ENCODE measurements around the gene RAB3A. TPM values are rescaled to one million over a fixed set of nuclear protein-coding genes. Genes with fewer than 3 reads are reported as not detected.

RAB3A gene
- total RNA-seq, 2 donors from 2014 or later: 2.5 to 6.0 TPM

- no peaks in the 10 kb centered on the region for H3K9me3 ChIP-seq
- DNase-seq (ENCODE audit: low spot score): no peak
- peaks cover 6% of the 10 kb centered on the region for H3K4me1 ChIP-seq (replicated peaks)
- TF ChIP-seq POLR2A (IDR thresholded peaks at IDR 0.05): no peak
- TF ChIP-seq, protein P1, sequence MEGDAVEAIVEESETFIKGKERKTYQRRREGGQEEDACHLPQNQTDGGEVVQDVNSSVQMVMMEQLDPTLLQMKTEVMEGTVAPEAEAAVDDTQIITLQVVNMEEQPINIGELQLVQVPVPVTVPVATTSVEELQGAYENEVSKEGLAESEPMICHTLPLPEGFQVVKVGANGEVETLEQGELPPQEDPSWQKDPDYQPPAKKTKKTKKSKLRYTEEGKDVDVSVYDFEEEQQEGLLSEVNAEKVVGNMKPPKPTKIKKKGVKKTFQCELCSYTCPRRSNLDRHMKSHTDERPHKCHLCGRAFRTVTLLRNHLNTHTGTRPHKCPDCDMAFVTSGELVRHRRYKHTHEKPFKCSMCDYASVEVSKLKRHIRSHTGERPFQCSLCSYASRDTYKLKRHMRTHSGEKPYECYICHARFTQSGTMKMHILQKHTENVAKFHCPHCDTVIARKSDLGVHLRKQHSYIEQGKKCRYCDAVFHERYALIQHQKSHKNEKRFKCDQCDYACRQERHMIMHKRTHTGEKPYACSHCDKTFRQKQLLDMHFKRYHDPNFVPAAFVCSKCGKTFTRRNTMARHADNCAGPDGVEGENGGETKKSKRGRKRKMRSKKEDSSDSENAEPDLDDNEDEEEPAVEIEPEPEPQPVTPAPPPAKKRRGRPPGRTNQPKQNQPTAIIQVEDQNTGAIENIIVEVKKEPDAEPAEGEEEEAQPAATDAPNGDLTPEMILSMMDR (IDR thresholded peaks at IDR 0.05): no peak
- no peak for TF ChIP-seq POLR2AphosphoS5 (IDR thresholded peaks at IDR 0.05)
- peaks cover 11% of the 10 kb centered on the region for H3K27me3 ChIP-seq (replicated peaks; ENCODE audit: insufficient read depth)
- no peak overlapping the region for H3K27ac ChIP-seq
- intact Hi-C loops (cut with DNase I): no loop called here
- WGBS: 9% methylated on average over 31 of the region's 33 CpGs
- H3K4me3 ChIP-seq: no peak overlapping the region
- no peaks in the 10 kb centered on the region for H3K36me3 ChIP-seq
Observed at GRCh38 chr19:18220632-18221275, 16.9 kb upstream of the RAB3A start.

DNA sequence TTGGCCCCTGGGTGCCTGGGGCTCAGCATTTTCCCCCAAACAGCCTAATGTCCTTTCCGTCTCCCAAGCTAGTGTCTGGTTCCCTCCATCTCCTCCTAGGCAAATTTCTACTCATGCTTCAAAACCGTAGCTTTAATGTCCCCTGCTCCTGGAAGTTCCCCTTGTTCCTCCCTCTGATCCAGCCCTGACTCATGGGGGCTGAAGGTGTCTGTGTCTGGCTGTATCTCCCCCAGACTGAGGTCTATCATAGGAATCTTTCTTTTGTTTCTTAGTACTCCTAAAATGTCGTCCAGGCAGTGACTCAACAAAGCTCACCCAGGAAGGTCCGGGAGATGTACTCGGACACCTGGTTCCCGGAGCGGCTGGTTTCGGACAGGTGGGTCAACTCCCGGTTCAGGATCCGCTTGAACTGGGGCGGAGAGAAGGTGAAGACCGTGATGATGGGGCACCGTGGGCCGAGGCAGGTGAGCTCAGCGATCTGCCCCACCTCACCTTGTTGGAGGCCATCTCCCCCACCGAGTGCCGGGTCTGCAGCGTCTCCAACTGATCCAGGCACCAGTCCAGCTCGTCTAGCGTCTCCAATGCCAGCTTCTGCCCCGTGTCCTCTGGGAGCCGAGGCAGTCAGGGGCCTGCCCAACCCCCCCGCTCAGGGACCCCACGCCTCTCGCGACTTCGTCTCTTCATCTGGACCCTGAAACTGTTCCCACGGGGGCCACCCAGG, 16.2 kb upstream of the RAB3A start:
- Histone ChIP-seq H3K4me1 (replicated peaks) (peaks cover 5% of the 10 kb centered on the region), H3K27me3 (replicated peaks; ENCODE audit: insufficient read depth) (peaks cover 5% of the 10 kb centered on the region), H3K27ac (no peak overlapping the region), H3K4me3 (no peak overlapping the region), H3K9me3 (no peaks in the 10 kb centered on the region), H3K36me3 (no peaks in the 10 kb centered on the region)
- DNase-seq (ENCODE audit: low spot score): no peak
- 56% methylated on average over 28 of the region's 28 CpGs for WGBS
- TF ChIP-seq, protein P1 (IDR thresholded peaks at IDR 0.05): no peak
- TF ChIP-seq POLR2A (IDR thresholded peaks at IDR 0.05): no peak
- no peak for TF ChIP-seq POLR2AphosphoS5 (IDR thresholded peaks at IDR 0.05)
- intact Hi-C loops (cut with DNase I): no loop called here

GRCh38 chr19:18218600-18218999, 14.8 kb upstream of the RAB3A start:
- WGBS: 86% methylated on average over 3 of the region's 3 CpGs
- TF ChIP-seq POLR2AphosphoS5 (IDR thresholded peaks at IDR 0.05) (no peak), POLR2A (IDR thresholded peaks at IDR 0.05) (no peak)
- TF ChIP-seq, protein P1 (IDR thresholded peaks at IDR 0.05): no peak
- Histone ChIP-seq H3K36me3 (no peaks in the 10 kb centered on the region), H3K27me3 (replicated peaks; ENCODE audit: insufficient read depth) (no peaks in the 10 kb centered on the region), H3K4me3 (no peak overlapping the region), H3K9me3 (no peaks in the 10 kb centered on the region), H3K4me1 (replicated peaks) (no peaks in the 10 kb centered on the region), H3K27ac (no peak overlapping the region)
- no peak for DNase-seq (ENCODE audit: low spot score)
- intact Hi-C loops (cut with DNase I): no loop called here

DNA sequence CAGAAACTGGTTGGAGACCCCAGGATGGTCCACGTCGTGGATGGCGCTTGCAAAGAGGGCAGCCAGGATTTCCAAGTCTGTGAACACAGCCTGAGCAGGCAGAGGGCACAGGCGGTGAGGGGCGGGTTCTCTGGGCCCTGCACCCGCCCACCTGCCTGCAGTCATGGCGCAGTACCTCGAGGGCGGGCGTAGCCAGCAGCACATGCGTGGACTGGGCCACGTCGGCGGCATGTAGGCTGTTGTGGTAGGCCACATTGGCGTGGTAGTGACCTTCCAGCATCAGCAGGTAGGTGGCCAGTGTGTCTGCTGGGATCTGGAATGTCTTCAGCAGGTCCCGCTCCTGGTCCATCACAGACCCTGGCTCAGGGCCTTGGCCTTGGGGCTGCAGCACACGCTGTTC, 14.3 kb upstream of the RAB3A start:
- DNase-seq (ENCODE audit: low spot score): no peak
- TF ChIP-seq POLR2AphosphoS5 (IDR thresholded peaks at IDR 0.05) (no peak), POLR2A (IDR thresholded peaks at IDR 0.05) (no peak)
- TF ChIP-seq, protein P1 (IDR thresholded peaks at IDR 0.05): no peak
- no peak overlapping the region for H3K4me3 ChIP-seq
- H3K4me1 ChIP-seq (replicated peaks): no peaks in the 10 kb centered on the region
- no peak overlapping the region for H3K27ac ChIP-seq
- intact Hi-C loops (cut with DNase I): no loop called here
- no peaks in the 10 kb centered on the region for H3K27me3 ChIP-seq (replicated peaks; ENCODE audit: insufficient read depth)
- no peaks in the 10 kb centered on the region for H3K9me3 ChIP-seq
- H3K36me3 ChIP-seq: no peaks in the 10 kb centered on the region
- 86% methylated on average over 17 of the region's 17 CpGs for WGBS

DNA sequence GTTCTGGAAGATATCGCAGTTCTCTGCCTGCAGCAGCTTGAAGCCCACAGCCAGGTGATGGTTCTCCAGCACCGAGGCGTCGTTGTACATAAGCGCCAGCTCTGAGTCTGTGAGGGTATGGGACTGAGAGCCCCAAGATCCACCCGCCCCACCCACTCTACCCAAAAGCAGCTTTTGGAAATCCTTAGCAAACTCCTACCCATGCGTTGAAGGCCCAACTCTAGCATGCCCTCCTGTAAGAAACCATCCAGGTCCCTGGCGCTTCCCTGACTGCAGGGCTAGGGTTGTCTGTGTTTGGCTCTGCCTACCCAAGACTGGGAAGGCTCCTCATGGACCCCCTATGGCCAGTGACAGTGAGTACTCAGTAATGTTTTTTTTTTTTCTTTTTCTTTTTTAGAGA, 12.9 kb upstream of the RAB3A start:
- DNase-seq (ENCODE audit: low spot score): no peak
- Histone ChIP-seq H3K4me1 (replicated peaks) (no peaks in the 10 kb centered on the region), H3K4me3 (no peak overlapping the region), H3K27ac (no peak overlapping the region), H3K36me3 (no peaks in the 10 kb centered on the region), H3K27me3 (replicated peaks; ENCODE audit: insufficient read depth) (no peaks in the 10 kb centered on the region), H3K9me3 (no peaks in the 10 kb centered on the region)
- TF ChIP-seq POLR2AphosphoS5 (IDR thresholded peaks at IDR 0.05): no peak
- 93% methylated on average over 8 of the region's 8 CpGs for whole genome bisulfite sequencing
- intact Hi-C loops (cut with DNase I): no loop called here

Data from prostate gland (tissue), 2 donors.